ENCODE data around the gene KAT6B. TPM values are rescaled to one million over a fixed set of nuclear protein-coding genes. Genes with fewer than 3 reads are reported as not detected.
A peak's percentile ranks its signal among the peaks of the same experiment; 100 is the strongest.

The KAT6B gene
- total and polyA plus RNA-seq, 8 donors, result 3.7 to 109 (median 34.3) TPM

DNA sequence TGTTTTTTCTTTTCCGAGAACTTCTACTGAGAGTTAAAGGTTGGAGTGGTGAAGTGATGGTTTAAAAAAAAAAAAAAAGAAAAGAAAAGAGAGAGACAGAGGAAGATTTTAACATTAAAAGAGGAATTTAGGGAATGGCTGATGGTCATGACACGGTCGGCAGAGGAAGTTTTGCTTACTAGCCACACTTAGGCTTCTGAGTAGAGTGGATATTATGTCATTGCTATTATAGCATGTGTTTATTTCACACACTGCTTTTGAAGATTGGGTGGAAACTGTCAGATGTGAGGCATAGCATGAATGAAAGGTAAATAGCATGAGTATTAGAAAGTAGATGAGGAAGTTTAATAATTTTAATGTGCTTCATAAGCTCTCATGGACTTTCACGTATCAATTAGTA is 2.5 kb downstream of the KAT6B start:
- no peak overlapping the region for H3K4me3 ChIP-seq

GRCh38 chr10:74831518-74832120 is 5.2 kb downstream of the KAT6B start:
- 36 to 51% (median 41%) methylated on average over 1 of the region's 1 CpG for WGBS, 5 donors
- TF ChIP-seq EP300 (IDR thresholded peaks at IDR 0.05) (no peak), POLR2AphosphoS5 (IDR thresholded peaks at IDR 0.05) (no peak), POLR2A (IDR thresholded peaks at IDR 0.05) (no peak)
- TF ChIP-seq, protein P1, sequence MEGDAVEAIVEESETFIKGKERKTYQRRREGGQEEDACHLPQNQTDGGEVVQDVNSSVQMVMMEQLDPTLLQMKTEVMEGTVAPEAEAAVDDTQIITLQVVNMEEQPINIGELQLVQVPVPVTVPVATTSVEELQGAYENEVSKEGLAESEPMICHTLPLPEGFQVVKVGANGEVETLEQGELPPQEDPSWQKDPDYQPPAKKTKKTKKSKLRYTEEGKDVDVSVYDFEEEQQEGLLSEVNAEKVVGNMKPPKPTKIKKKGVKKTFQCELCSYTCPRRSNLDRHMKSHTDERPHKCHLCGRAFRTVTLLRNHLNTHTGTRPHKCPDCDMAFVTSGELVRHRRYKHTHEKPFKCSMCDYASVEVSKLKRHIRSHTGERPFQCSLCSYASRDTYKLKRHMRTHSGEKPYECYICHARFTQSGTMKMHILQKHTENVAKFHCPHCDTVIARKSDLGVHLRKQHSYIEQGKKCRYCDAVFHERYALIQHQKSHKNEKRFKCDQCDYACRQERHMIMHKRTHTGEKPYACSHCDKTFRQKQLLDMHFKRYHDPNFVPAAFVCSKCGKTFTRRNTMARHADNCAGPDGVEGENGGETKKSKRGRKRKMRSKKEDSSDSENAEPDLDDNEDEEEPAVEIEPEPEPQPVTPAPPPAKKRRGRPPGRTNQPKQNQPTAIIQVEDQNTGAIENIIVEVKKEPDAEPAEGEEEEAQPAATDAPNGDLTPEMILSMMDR (IDR thresholded peaks at IDR 0.05), result no peak
- intact Hi-C loops (cut with DNase I; ENCODE audit: low total_unique reads), result no loop called here
- no peaks in the 10 kb centered on the region for H3K9me3 ChIP-seq
- DNase-seq, result no peak
- H3K4me3 ChIP-seq, result no peak overlapping the region
- peaks cover 11 to 81% (median 47%) of the 10 kb centered on the region in 4 donors for H3K4me1 ChIP-seq
- H3K27me3 ChIP-seq, result no peaks in the 10 kb centered on the region
- H3K27ac ChIP-seq, result peak overlapping the region in 1 of 5 donors; percentile 25
- no peaks in the 10 kb centered on the region for H3K36me3 ChIP-seq

More for the DNA sequence above, 2.5 kb downstream of the KAT6B start:
- Histone ChIP-seq H3K4me1 (peaks cover 21 to 70% (median 44%) of the 10 kb centered on the region in 4 donors), H3K36me3 (no peaks in the 10 kb centered on the region), H3K9me3 (no peaks in the 10 kb centered on the region), H3K27ac (peak overlapping the region in 3 of 5 donors; percentile 8 to 58 (median 12)), H3K27me3 (no peaks in the 10 kb centered on the region)
- DNase-seq, result no peak
- intact Hi-C loops (cut with DNase I; ENCODE audit: low total_unique reads), result loop anchor here (10.0 kb wide), 1 partner anchor 196 kb away; no protein-coding TSS in a partner anchor
- 55 to 83% (median 63%) methylated on average over 4 of the region's 4 CpGs for WGBS, 5 donors
- TF ChIP-seq POLR2AphosphoS5 (IDR thresholded peaks at IDR 0.05) (no peak), EP300 (IDR thresholded peaks at IDR 0.05) (no peak), POLR2A (IDR thresholded peaks at IDR 0.05) (no peak)
- TF ChIP-seq, protein P1 (IDR thresholded peaks at IDR 0.05), result no peak

- Histone ChIP-seq H3K9me3 (no peaks in the 10 kb centered on the region), H3K4me3 (no peak overlapping the region), H3K36me3 (no peaks in the 10 kb centered on the region), H3K27me3 (no peaks in the 10 kb centered on the region), H3K27ac (no peak overlapping the region), H3K4me1 (peaks cover 9 to 90% (median 56%) of the 10 kb centered on the region in 4 donors)
- intact Hi-C loops (cut with DNase I; ENCODE audit: low total_unique reads), result no loop called here
- TF ChIP-seq POLR2AphosphoS5 (IDR thresholded peaks at IDR 0.05) (no peak), POLR2A (IDR thresholded peaks at IDR 0.05) (no peak), EP300 (IDR thresholded peaks at IDR 0.05) (no peak)
- TF ChIP-seq, protein P1 (IDR thresholded peaks at IDR 0.05), result no peak
- DNase-seq, result no peak
- WGBS, 5 donors, result 92 to 99% (median 96%) methylated on average over 3 of the region's 3 CpGs
Measured at GRCh38 chr10:74835963-74836362, 9.6 kb downstream of the KAT6B start.

GRCh38 chr10:74836877-74837276 is 10.5 kb downstream of the KAT6B start:
- TF ChIP-seq POLR2A (IDR thresholded peaks at IDR 0.05) (no peak), POLR2AphosphoS5 (IDR thresholded peaks at IDR 0.05) (no peak), EP300 (IDR thresholded peaks at IDR 0.05) (no peak)
- TF ChIP-seq, protein P1 (IDR thresholded peaks at IDR 0.05), result no peak
- H3K27me3 ChIP-seq, result no peaks in the 10 kb centered on the region
- DNase-seq, result no peak
- peak overlapping the region in 2 of 5 donors; percentile 19 to 23 for H3K27ac ChIP-seq
- H3K4me3 ChIP-seq, result no peak overlapping the region
- no peaks in the 10 kb centered on the region for H3K9me3 ChIP-seq
- intact Hi-C loops (cut with DNase I; ENCODE audit: low total_unique reads), result no loop called here
- peaks cover 12 to 91% (median 59%) of the 10 kb centered on the region in 4 donors for H3K4me1 ChIP-seq
- WGBS, 5 donors, result 70 to 83% (median 76%) methylated on average over 2 of the region's 2 CpGs
- H3K36me3 ChIP-seq, result no peaks in the 10 kb centered on the region

Data from stomach (tissue), 9 donors.